GM12872 (cell line): ENCODE measurements around the gene RPUSD4.

ENCODE experiments used
- TF ChIP-seq, protein P1 (sequence below): IDR thresholded peaks from 3 replicates; pipeline ENCODE4 v1.5.1; 2011; ENCODE audit warnings: low read depth, mild to moderate bottlenecking, low read length, moderate library complexity; ENCODE audit not compliant: insufficient read depth

RPUSD4 gene

DNA sequence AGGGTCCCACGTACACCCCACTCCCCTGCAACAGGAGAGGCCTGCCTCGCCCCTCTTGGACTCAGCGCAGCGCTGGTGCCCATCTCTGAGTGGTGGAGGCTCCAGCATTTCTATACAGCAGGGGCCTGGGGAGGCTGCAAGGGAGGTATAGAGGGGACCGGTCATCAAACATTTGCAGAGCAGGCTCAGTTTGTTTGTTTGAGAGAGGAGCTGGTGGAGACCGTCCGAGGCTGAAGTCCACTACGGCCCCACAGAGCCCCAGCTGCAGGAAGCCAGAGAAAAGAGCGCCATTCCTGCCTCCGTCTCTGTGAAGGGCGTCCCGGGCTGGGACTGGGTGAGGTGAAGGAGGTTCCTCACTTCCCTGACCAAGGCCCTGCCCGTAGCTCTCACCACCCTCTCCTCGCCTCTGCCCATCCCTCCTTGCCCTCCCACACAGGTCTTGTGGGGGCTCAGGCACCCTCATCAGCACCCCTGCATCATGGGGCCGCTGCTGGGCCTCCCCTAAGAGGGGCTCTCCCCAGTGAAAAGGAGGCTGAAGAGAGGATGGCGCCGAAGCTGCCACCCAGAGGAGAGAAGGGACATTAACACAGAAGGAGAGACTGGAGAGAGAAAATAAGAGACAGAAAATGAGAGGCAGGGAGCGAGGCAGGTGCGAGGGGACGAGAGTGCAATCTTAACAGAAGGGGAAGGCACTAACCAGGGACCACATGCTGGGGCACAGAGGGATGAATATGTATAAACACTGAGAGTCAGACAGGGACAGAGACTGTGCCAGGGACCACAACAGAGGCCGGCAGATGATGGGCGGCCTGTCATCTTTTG is 24.5 kb downstream of the RPUSD4 start:
- TF ChIP-seq, protein P1, sequence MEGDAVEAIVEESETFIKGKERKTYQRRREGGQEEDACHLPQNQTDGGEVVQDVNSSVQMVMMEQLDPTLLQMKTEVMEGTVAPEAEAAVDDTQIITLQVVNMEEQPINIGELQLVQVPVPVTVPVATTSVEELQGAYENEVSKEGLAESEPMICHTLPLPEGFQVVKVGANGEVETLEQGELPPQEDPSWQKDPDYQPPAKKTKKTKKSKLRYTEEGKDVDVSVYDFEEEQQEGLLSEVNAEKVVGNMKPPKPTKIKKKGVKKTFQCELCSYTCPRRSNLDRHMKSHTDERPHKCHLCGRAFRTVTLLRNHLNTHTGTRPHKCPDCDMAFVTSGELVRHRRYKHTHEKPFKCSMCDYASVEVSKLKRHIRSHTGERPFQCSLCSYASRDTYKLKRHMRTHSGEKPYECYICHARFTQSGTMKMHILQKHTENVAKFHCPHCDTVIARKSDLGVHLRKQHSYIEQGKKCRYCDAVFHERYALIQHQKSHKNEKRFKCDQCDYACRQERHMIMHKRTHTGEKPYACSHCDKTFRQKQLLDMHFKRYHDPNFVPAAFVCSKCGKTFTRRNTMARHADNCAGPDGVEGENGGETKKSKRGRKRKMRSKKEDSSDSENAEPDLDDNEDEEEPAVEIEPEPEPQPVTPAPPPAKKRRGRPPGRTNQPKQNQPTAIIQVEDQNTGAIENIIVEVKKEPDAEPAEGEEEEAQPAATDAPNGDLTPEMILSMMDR = no peak

DNA sequence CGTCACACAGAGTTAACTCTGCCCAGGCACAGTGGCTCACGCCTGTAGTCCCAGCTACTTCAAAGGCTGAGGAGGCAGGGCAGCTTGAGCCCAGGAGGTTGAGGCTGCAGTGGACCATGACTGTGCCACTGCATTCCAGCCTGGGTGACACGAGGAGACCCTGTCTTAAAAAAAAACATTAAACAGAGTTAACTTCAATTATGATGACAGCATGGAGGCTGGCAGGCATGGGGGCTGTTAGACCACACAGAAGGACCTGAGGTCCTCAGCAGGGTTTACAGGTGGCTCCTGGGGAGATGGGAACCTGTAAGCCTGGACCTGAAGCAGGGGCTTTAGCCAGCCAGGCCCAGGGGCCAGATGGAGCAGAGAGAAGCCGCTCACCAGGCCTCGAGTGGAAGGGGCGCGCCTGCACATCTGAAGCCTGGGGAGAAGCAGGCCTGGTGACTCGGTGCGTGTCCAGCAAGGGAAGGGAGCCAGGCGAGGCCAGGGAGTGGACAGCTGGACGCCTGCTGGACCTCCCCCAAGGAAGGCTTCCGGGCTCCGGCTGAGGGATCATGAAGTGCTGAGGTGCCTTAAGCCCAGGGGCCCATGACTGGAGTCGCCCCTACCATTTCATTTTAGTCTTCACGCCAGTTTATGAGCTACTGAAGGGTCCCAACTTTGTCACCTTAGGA is 25.3 kb downstream of the RPUSD4 start:
- TF ChIP-seq, protein P1 = no peak

DNA sequence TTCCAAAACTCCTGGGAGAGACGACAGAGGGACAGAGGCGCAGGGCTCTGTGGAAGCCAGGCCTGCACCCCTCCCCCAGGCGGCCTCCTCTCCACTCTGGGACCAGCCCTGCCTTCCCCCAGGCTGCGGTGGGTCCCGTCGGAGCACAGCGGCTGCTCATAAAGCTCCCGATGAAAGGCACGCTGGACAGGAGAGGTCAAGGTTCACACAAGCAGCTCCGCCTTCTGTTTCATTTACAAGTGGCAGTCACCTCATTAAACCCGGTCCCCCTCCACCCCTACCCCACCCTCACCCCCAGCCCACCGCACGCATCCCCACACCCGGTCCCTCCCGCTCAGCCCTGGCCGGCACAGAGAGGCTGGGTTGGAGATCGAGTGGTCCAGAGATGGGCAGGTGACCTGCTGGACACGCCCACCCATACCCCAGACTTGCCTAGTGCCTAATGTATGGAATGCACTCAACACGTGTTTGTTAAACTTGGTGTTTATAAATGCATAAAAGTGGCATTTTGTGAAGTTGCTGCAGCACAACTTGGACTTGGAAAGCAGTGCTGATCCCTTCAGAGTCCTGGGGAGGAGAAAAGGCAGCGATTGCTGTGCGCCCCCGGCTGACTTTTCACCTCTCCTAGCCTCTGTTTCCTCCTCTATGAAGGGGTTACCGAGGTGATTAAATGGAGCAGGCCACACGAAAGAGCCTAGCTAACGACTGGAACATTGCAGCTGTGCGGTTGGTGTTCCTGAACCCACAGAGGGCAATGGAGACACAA is 26.0 kb downstream of the RPUSD4 start:
- TF ChIP-seq, protein P1 = no peak

DNA sequence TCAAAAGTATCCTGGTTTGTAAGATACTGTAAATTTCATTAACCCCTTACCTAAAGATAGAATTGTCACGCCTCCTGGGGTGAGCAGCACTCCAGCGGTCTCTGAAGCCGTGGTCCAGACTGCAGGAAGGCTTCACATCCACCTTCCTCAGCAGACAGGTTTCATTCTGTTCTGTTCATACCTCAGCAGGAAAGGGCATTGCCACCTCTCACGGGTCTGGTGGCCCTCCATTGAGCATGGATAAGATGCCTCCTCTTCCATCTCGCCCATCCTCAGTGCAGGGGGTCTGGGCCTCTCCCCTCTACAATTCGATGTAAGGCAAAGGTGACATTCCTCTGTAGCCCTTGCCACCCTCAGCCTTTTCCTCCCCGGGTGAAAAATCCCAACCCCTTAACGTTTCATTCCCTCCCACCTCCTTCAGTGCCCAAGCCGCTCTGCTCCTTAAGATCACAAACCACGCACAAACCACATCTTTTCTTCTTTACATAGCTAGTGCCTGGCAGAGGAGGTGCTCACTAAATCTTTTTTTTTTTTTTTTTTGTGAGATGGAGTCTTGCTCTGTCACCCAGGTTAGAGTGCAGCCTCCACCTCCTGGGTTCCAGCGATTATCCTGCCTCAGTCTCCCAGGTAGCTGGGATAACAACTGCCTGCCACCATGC is 28.5 kb downstream of the RPUSD4 start:
- TF ChIP-seq, protein P1 = no peak

DNA sequence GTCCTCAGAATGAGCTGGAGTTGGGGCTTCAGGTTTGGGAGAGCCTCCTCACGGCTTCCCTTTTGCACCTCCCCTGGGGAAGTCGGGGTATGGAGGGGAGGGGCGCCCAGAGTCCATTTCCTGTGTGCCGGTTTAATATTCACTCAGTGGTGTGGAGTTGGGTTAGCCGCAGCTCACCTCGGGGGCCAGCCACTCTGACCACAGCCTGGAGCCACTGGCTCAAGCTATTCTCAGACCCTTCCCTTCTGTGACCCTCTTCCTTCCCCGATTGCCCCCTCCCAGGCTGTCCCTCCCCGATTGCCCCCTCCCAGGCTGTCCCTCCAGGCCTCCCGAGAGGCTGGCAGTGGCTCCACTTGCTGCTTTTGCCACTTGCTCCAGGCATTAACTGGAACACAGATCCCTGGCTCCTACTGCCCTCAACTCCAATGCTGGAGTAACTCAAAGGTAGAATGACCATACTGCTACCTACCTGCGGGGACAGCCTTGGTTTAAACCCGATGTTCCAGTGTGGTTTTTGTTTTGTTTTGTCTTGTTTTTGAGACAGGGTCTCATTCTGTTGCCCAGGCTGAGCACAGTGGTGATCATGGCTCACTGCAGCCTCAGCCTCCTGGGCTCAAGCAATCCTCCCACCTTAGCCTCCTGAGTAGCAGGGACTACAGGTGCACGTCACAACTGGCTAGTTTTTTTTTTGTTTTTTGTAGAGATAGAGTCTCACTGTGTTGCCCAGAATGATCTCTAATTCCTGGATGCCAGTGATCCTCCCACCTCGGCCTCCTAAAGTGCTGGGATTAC is 29.3 kb downstream of the RPUSD4 start:
- TF ChIP-seq, protein P1 = 0 out of 3 replicates have a peak, but pooled peaks have one; percentile 13

DNA sequence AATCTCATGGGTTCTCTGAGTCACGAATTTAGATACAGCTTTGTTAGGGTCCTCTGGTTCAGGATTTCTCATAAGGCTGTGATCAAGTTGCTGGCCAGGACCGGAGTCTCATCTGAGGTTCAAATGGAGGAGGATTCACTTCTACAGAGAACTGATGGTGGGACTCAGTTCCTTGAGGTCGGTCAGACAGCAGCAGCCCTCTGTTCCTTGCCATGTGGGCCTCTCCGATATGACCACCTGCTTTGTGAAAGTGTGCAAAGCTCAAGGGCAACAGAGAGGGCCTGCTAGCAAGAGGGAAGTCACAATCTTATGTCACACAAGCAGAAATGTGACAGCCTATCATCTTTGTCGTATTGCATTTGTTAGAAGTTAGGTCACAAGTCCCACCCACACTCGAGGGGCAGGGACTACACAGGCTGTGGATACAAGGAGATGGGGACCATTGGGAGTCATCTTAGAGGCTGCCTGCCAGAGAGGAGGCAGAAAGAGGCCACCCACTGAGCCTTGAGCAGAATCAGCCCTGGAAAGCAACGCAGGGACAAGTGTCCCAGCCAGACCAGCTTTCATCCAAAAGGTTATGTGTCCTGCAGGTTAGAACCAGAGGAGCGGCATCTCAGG is 34.5 kb downstream of the RPUSD4 start:
- TF ChIP-seq, protein P1 = no peak
